Mononuclear cell (primary cell): ENCODE data around the gene KRT2. TPM values are rescaled to one million over a fixed set of nuclear protein-coding genes. Genes with fewer than 3 reads are reported as not detected.
A peak's percentile ranks its signal among the peaks of the same experiment; 100 is the strongest.

Source experiments
- H3K27me3 ChIP-seq: 2 replicates; pipeline ENCODE4 v1.6.0; 2011; ENCODE audit warnings: low read length, control low read depth; ENCODE audit not compliant: insufficient read depth
- H3K4me1 ChIP-seq: 2 replicates; pipeline ENCODE4 v1.5.1; 2011; ENCODE audit warnings: mild to moderate bottlenecking, low read length, control low read depth; ENCODE audit not compliant: insufficient read depth
- H3K4me3 ChIP-seq: 2 replicates; pipeline ENCODE4 v1.5.1; 2011; ENCODE audit warnings: mild to moderate bottlenecking, low read length, moderate library complexity
- H3K9me3 ChIP-seq: 2 replicates; pipeline ENCODE4 v1.5.1; 2011; ENCODE audit warnings: low read depth, mild to moderate bottlenecking, control low read depth, low read length
- total RNA-seq: library from RNA; depleted of rRNA; stranded (reverse); fragments of >200 nt; gene quantifications from one replicate; pipeline ENCODE4 v1.2.3, GENCODE V29; 2012

Gene KRT2
- total RNA-seq, 1 donor, result 0.94 TPM

DNA sequence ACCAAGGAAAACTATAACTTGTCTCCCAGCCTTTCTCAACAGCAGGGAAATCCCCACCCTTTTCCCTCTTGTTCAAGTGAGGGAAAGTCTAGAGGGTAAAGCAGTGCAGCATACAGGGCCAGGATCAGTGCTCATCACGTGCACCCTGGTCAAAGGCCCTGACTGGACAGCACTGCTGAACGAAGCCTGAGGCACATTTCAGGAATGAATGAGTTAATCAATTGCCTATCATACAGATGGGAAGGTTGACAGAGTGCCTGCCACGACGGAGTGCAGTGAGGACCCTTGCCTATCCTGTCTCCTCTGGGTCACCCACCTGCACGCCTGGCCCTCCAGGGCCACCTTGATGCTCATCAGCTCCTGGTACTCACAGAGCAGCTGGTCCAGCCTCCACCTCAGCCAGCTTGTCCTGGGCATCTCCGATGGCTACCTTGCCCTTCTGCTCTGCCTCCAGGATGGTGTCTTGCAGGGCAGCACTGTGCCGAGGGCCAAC lies 22.0 kb downstream of the KRT2 start:
- Histone ChIP-seq H3K9me3 (no peaks in the 10 kb centered on the region), H3K4me1 (peaks cover 48% of the 10 kb centered on the region), H3K4me3 (no peak overlapping the region), H3K27me3 (no peaks in the 10 kb centered on the region)

DNA sequence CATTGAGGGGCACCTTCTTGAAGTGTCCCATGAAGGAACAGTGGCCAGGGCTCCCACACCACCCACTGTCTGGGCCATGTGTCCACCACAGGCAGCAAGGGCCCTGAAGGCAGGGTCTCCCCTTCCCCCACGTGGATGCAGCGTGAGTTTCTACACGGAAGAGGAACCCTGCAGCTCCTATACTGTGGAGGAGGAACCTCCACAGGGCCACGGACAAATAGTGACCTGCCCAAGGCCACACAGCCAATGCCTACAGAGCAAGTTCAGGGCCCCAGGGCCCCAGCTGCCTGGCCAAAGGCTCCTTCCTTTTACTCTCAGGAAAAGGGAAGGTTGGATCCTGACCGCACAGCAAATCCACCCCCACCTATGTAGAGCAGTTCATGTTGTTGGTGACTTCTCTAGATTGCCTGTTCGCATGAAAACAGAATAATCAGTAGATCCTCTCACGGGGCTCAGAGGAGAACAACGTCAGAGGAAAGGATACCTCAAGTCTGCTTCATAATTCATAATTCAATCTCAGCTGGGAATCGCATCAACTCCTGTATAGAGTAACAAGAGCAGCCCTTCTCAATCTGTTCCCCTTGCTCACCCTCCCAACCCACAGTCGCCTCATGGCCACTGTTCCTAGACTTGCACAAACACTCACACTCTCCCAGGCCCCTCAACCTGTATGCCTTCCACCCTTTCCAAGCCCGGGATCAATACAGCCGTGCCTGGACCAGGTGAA lies 22.6 kb downstream of the KRT2 start:
- Histone ChIP-seq H3K4me3 (peak overlapping the region; percentile 10), H3K4me1 (peaks cover 47% of the 10 kb centered on the region), H3K9me3 (no peaks in the 10 kb centered on the region), H3K27me3 (no peaks in the 10 kb centered on the region)

DNA sequence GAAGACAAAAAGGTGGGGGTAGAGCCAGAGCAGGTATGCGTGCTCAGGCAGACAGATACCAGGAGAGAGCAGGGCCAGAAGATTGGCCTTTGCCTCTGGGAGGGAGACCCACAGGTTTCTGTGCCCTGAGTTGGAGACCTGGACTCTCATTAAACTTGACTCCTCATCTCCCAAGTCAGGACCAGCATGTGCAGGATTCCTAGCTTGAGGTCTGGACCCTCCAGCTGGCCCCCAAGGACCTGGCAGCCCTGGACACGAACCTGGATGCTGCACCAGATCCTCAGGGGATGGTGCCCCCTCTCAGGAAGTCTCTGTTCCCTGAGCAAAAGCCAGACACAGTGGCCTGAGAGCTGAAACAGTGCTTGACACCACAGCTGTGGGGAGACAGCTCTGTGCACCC lies 23.2 kb downstream of the KRT2 start:
- Histone ChIP-seq H3K4me3 (no peak overlapping the region), H3K9me3 (no peaks in the 10 kb centered on the region), H3K27me3 (no peaks in the 10 kb centered on the region), H3K4me1 (peaks cover 41% of the 10 kb centered on the region)

DNA sequence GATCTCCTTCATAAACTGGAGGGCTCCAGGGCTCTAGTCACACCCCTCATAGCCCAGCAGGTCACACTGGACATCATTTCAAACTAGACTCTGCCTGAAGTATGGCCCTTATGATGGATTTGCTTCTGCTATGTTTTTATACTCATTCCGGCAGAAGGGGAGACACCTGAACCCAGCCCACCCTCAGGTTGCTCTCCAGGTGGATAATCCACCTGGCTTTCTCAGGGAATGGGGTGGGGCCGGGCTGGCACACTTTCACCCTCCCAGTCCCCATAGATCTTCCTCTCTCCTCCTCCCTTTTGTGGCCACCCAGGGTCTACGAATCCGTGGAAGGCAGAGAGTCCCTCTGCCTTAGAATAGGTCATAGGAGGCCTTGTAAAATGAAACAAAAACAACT lies 23.9 kb downstream of the KRT2 start:
- Histone ChIP-seq H3K27me3 (no peaks in the 10 kb centered on the region), H3K4me1 (peaks cover 33% of the 10 kb centered on the region), H3K4me3 (no peak overlapping the region), H3K9me3 (no peaks in the 10 kb centered on the region)

DNA sequence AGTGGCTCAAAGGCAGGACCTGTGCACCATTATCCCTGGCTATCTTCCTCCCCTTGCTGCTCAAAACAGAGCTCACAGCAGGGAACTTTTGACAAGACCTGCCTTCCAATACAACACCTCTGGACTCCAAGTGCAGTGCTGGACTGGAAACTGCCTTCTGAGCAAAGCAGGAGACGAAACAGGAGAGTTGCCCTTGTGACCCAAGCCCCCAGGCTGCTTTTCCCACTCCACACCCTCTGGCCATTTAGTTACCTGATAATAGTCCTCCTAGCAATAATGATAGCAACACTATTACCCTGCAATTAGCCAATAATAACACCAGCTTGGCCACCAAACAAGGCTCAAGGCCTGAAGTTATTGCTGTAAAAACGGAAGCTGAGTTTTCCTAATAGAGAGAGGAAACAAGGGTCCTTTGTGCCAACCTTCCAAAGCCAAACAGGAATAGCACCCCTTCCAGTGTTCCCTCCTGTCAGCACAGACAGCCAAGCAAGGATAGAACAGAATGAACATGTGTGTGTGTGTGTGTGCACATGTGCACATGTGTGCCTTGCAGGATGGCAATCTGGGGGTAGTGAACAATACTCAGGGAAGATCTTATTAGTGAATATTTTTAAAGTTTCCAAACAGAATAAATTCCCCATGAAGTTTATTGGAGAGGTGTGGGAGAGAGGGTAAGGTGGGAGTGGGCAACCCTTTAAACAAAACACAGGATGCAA lies 24.5 kb downstream of the KRT2 start:
- no peaks in the 10 kb centered on the region for H3K9me3 ChIP-seq
- no peaks in the 10 kb centered on the region for H3K27me3 ChIP-seq
- H3K4me3 ChIP-seq, result no peak overlapping the region
- H3K4me1 ChIP-seq, result peaks cover 28% of the 10 kb centered on the region

DNA sequence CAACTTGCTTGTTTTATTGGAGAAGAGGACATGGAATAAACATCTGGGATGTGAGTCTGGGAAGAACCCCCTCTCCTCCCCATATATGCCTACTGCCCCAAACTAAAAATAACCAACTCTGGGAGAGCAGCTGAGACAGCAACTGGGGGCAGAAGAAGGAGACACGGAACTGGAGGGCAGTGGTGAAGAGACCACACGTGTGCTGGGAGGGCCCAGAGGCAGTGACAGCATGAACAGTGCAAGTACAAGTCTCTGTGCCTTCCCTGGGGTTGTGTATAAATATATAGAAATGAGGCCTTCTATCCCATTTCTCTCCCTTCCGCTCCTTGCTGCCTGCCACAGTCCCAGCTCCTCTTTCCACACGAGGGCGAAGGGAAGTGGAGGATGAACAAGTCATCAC lies 29.7 kb downstream of the KRT2 start:
- no peaks in the 10 kb centered on the region for H3K27me3 ChIP-seq
- H3K4me1 ChIP-seq, result no peaks in the 10 kb centered on the region
- H3K4me3 ChIP-seq, result no peak overlapping the region
- H3K9me3 ChIP-seq, result no peaks in the 10 kb centered on the region

DNA sequence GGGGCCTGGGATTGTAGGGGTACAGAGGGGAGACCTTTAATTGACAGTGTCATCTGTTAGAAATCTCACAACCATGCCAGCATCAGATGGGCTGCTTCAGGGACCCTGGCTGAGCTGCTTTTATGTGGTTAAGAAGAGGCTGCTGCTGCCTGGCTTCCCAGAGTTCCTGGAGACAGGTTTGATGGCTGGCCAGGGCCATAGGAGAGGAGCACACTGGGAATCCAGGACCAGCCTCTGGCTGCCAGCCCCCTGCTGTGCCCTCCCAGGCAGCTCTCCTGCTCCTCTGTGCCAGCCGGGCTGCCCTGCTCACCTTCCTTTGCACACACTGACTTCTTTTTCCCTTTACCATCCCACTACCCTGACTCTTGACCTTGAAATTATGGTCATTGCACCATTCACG lies 33.1 kb downstream of the KRT2 start:
- Histone ChIP-seq H3K4me3 (no peak overlapping the region), H3K4me1 (peaks cover 22% of the 10 kb centered on the region), H3K9me3 (no peaks in the 10 kb centered on the region)

DNA sequence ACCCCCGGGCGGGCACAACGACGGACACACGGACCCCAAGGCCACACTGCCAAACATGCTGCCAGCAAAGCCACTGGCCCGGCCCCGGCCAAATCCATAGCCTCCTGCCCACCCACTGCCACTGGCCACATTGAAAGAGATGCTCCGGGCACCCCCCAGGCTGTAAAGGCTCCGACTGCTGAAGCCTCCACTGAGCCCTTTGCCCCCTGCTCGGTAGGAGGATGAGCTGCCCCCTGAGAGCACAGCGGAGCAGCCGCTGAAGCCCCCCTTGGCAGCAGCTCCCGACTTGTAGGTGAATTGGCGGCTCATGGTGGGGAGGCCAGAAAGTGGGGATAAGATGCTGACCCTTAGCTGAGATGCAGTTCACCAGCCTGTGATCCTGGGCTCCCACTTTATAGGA lies 33.8 kb downstream of the KRT2 start, which contains the start of gene KRT73:
TSS of gene KRT73 (minus strand) at position 344 of the 400 bp plus-strand sequence. CDS start at position 309, 35 bp downstream.
- no peak within 1 kb of the TSS for H3K4me3 ChIP-seq

More for the DNA sequence above, 33.1 kb downstream of the KRT2 start:
- H3K27me3 ChIP-seq, result no peaks in the 10 kb centered on the region

DNA sequence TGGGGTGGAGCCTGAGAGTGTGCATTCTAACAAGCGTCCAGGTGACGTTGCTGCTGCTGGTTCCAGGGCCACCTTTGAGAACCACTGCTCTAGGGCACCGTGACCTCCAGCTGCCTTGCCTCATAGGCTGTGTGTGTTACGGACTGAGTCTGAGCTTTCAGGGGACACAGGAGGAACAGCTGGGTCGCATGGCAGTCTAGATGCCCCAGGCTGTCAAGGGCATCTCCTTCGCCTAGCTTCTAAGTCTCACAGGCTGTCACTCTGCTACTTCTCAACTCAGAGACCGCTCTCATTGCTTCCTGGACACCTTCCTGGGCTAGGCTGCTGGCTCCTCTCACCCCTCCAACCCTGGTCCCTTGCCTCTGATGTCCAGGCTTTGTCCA lies 34.6 kb downstream of the KRT2 start:
- H3K27me3 ChIP-seq, result no peaks in the 10 kb centered on the region
- H3K9me3 ChIP-seq, result no peaks in the 10 kb centered on the region
- H3K4me1 ChIP-seq, result peaks cover 22% of the 10 kb centered on the region
- no peak overlapping the region for H3K4me3 ChIP-seq

More for the DNA sequence above, 33.8 kb downstream of the KRT2 start, which contains the start of gene KRT73:
- no peaks in the 10 kb centered on the region for H3K9me3 ChIP-seq
- no peaks in the 10 kb centered on the region for H3K27me3 ChIP-seq
- H3K4me1 ChIP-seq, result peaks cover 22% of the 10 kb centered on the region

DNA sequence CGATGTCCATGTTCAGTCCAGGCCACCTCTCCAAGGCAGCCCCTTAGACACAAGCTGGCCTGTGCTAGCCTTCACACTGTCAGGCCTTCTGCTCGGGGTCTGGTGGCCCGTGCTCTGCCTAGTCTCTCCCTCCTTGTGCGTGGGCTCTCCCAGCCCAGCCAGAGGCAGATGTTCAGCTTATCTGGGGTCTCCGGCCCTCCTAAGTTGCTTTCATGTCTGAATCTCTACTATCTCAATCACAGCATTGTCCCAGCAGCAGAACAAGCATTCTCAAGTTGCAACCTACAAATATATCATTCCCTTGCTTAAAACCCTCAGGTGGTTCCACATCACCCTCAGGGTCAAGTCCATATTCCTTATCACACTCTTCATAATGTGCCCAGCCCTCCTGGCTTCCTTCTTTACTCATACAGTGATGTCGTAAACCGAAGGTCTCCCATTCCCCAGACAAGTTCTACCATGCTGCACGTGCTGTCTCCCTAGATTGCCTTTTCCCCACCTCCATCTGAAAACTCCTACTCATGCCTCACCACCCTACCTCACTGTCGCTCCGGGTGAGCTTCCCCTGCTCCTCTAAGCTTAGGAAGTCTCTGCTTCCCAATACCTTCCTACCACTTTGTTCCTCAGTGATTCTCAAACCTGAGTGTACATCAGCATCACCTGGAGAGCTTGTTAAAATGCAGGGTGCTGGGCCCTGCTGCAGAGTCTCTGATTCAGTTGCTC lies 35.2 kb downstream of the KRT2 start:
- Histone ChIP-seq H3K4me3 (no peak overlapping the region), H3K4me1 (peaks cover 27% of the 10 kb centered on the region), H3K9me3 (no peaks in the 10 kb centered on the region), H3K27me3 (no peaks in the 10 kb centered on the region)

DNA sequence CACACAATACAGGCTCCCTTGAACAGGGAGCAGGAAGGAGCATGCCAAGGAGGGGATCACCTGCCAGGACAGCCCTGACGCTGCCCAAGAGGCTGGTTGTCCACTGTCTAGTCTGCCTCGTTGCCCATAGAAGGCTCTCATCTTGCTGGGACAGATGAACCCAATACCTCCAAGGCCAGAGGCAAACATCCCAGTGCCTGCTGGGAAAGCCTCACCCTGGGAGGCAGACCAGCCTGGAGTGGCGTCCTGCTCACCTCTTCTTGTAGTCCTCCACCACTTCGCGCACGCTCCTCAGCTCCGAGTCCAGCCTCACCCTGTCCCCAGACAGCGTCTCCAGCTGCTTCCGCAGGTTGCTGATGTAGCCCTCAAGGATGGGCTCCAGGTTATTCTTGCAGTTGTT lies 36.1 kb downstream of the KRT2 start:
- no peaks in the 10 kb centered on the region for H3K27me3 ChIP-seq
- no peaks in the 10 kb centered on the region for H3K9me3 ChIP-seq
- peaks cover 31% of the 10 kb centered on the region for H3K4me1 ChIP-seq
- no peak overlapping the region for H3K4me3 ChIP-seq

DNA sequence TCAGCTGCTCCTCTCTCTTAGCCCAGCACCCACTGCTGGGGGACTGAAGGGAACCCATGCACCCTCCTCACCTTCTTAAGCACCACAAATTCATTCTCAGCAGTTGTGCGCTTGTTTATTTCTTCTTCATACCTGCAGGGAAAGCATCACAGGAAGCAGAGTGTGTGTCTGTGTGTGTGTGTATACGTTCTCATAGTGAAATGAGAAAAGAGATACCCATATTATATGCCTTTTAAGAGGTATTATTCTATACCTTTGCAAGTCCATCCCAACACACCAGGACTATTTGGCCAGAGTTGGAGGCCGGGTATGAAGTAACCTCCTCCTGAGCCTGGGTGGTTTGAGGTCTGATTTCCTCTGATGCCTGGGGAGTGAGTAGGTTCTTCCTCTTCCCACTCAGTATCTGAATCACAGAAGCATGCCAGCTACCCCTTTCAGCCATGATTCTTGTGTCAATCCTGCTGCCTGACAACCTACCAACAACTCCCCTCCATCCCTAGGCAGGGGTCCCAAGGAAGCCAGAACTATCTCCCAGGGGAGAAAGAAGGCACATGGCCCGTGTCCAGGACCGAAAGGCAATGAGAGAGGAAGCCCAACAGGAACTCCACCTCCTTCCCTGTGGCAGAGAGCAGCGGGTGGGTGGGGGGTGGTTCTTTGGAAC lies 36.7 kb downstream of the KRT2 start:
- Histone ChIP-seq H3K4me1 (peaks cover 34% of the 10 kb centered on the region), H3K27me3 (no peaks in the 10 kb centered on the region)

DNA sequence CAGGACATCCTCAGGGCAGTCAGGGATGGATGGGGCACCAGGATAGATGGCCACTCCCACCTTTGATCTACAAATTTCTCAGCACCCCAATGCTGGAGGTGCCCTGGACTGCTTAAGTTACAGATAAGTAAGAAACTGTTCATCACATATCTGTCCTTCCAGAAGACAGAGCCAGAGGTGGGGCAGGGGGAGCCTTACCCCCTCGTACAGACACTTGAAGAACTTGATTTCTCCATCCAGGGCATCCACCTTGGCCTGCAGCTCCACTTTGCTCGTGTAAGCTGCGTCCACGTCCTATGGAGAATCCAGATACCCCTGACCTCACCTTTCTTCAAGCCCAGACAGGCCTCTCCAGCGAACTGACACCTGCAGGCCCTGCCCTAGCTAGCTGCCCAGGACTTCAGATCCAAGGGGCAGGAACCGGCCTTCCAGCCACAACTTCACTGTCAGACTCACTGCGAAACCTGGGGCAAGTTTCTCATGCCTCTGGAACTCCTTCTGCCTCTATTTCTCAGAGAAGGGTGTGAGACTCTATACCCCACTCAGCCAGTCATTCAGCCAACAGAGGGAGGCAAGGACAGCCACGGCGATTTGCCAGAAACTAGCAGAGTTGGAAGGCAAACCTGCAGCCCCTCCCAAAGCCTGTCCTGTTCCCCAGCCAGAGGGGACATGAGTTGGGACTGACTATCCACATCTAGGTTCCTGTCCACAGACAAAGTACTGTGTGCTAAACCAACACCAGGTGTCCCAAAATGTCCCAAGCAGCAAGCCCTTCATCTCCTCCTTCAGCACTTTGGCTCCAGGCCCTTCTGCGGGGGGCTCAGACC lies 37.4 kb downstream of the KRT2 start:
- Histone ChIP-seq H3K4me1 (peaks cover 38% of the 10 kb centered on the region), H3K4me3 (no peak overlapping the region), H3K27me3 (no peaks in the 10 kb centered on the region), H3K9me3 (no peaks in the 10 kb centered on the region)

More for the DNA sequence above, 36.7 kb downstream of the KRT2 start:
- H3K9me3 ChIP-seq, result no peaks in the 10 kb centered on the region
- no peak overlapping the region for H3K4me3 ChIP-seq

DNA sequence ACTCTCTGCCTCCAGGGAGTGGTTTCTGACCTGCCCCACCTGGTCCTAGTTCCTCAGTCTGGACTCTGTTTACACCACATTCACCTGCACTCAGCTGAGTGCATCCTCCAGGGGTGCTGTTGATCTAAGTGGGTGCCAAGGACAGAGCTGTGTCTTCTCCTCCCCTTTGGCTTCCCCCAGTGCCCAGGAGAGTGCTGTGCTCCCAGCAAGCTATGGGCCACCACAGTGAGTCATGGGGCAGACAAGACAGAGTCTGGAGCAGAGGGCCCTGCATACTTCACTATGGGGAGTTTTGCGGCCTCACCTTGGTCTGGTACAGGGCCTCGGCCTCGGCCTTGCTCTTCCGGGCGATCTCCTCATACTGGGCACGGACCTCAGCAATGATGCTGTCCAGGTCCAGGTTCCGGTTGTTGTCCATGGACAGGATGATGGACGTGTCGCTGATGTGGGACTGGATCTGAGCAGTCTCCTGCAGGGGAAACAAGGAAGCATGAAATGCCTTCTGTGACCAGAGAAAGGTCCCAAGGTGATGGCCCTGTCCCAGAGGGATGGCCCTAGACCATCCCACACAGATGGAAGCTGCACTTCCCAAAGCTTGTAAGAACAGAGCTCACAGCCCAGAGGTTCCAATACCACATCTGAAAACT lies 38.5 kb downstream of the KRT2 start:
- Histone ChIP-seq H3K4me3 (no peak overlapping the region), H3K9me3 (no peaks in the 10 kb centered on the region), H3K27me3 (no peaks in the 10 kb centered on the region), H3K4me1 (peaks cover 38% of the 10 kb centered on the region)
